KBM-7 (cell line): ENCODE data around the gene FOXD4L1.
"Not testable (repeated sequence)": the region's sequence is repeated elsewhere in the genome, so short reads cannot be mapped to it uniquely, and the experiment has no call there.

Experiments
- DNase-seq: peaks from one replicate; pipeline ENCODE4 v3.0.0-alpha.2; 2015
- in situ Hi-C: fragments of 300-500 bp; cut with MboI; formaldehyde crosslinking; loops from 2 replicates; pipeline ENCODE4 v1.14.3; 2020; ENCODE audit warnings: low sequenced_read_pairs, low pct_unique_long_range_greater_than_20kb, mixed read lengths

Gene FOXD4L1

GRCh38 chr2:113498365-113498764, at the start of gene FOXD4L1:
Gene FOXD4L1 (plus strand): TSS chr2:113498665. CDS start chr2:113499257, 592 bp downstream.
- in situ Hi-C loops, DNase-seq: not testable (repeated sequence)

- in situ Hi-C loops, result not testable (repeated sequence)
These were observed 32.7 kb upstream of the FOXD4L1 start for GRCh38 chr2:113465770-113466169.

GRCh38 chr2:113476688-113477368, 21.6 kb upstream of the FOXD4L1 start:
- DNase-seq, in situ Hi-C loops: not testable (repeated sequence)

More at GRCh38 chr2:113465770-113466169, 32.7 kb upstream of the FOXD4L1 start:
- not testable (repeated sequence) for DNase-seq

GRCh38 chr2:113496527-113496926, 1.9 kb upstream of the FOXD4L1 start:
- DNase-seq, in situ Hi-C loops: not testable (repeated sequence)

- DNase-seq, in situ Hi-C loops: not testable (repeated sequence)
These were observed 787 bp downstream of the FOXD4L1 start for GRCh38 chr2:113499019-113499885.

- DNase-seq, in situ Hi-C loops: not testable (repeated sequence)
These were observed 1.6 kb downstream of the FOXD4L1 start for GRCh38 chr2:113499886-113500722.

- in situ Hi-C loops, result not testable (repeated sequence)
- peak; percentile 3 for DNase-seq
These were observed 2.2 kb downstream of the FOXD4L1 start for GRCh38 chr2:113500723-113501038.

- in situ Hi-C loops, result not testable (repeated sequence)
- DNase-seq, result peak; percentile 20
These were observed 4.0 kb downstream of the FOXD4L1 start for GRCh38 chr2:113502216-113503093.

- in situ Hi-C loops, result not testable (repeated sequence)
- DNase-seq, result peak; percentile 78
These were observed 4.9 kb downstream of the FOXD4L1 start for GRCh38 chr2:113503094-113504042.

GRCh38 chr2:113504081-113504480, 5.6 kb downstream of the FOXD4L1 start:
- DNase-seq, result peak; percentile 48
- in situ Hi-C loops, result not testable (repeated sequence)

GRCh38 chr2:113507394-113508140, 9.1 kb downstream of the FOXD4L1 start:
- in situ Hi-C loops, DNase-seq: not testable (repeated sequence)

- DNase-seq, in situ Hi-C loops: not testable (repeated sequence)
These were observed 9.7 kb downstream of the FOXD4L1 start for GRCh38 chr2:113508187-113508586.

- in situ Hi-C loops, DNase-seq: not testable (repeated sequence)
These were observed 12.4 kb downstream of the FOXD4L1 start for GRCh38 chr2:113510913-113511312.

GRCh38 chr2:113511859-113512258, 13.4 kb downstream of the FOXD4L1 start:
- in situ Hi-C loops, DNase-seq: not testable (repeated sequence)

GRCh38 chr2:113515457-113515856, 17.0 kb downstream of the FOXD4L1 start:
- DNase-seq, in situ Hi-C loops: not testable (repeated sequence)

- in situ Hi-C loops, DNase-seq: not testable (repeated sequence)
These were observed 17.5 kb downstream of the FOXD4L1 start for GRCh38 chr2:113515995-113516394.

GRCh38 chr2:113517025-113517424, 18.6 kb downstream of the FOXD4L1 start:
- in situ Hi-C loops, result not testable (repeated sequence)

More at GRCh38 chr2:113517025-113517424, 18.6 kb downstream of the FOXD4L1 start:
- not testable (repeated sequence) for DNase-seq
